ENCODE measurements around the gene PKHD1.

Gene PKHD1

DNA sequence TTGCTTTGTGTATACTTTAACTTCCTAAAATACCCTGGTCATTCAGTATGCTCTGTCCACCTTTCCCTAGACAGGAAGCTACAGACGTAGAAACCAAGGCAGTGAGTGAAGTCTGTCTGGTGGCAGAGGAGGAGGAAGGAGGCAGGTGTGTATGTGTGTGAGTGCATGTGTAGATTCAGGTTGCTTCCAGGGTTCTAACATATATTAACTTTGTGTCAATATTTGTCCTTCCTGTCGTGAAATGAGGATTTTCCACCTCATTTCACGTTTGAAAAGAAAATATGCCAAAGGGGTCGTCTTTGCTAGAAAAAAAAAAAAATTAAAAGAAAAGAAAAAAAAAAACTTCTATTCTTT is 411.5 kb downstream of the PKHD1 start:
- in situ Hi-C loops (cut with MboI; ENCODE audit: low pct_unique_long_range_greater_than_20kb, low sequenced_read_pairs, unreplicated experiment): no loop called here
- TF ChIP-seq CTCF (IDR thresholded peaks at IDR 0.05; ENCODE audit: extremely low read depth, insufficient read depth, missing control alignments): no peak

DNA sequence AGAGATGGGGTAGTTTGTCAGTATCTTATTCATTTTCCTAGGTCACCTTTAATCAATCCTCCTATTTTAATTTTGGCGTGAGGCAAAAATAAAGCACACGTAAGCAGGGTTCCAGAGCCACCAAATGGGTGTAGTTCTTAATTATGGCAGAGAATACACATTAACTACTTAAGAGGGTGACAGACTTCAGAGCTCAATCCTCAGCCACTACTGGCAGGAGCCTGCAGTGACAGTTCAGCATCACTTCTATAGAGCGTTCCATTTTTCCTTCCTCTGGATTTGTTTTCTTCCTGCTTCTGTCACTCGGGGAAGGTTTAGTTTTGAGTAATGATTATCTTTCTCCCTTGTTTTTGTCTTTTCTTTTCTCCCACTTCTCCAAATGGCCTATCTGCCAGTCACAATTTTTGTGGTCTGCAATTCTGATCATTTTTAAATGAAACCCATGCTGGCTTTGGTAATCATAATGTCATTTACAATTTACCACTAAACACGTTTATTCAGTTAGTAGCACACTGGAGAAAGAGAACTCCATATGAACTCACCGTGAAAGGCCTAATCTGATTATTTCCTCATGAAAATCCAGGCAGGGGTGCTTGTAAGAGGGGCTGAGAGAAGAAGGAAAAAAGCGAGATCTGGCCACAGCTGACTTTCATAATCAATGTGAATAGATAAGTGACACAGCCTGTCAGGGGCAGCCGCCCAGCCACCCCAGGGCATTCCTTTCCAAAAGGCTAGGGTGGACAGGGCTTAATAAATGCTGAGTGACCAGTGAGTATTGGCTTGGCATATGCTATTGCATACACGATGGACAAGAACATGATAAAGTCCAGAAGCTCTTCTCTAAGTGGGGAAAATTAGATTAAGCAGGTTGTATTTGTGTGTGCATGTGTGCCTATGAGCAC is 412.1 kb downstream of the PKHD1 start:
- no peak for DNase-seq (ENCODE audit: low spot score)
- no peak for TF ChIP-seq CTCF (IDR thresholded peaks at IDR 0.05; ENCODE audit: extremely low read depth, insufficient read depth, missing control alignments)
- in situ Hi-C loops (cut with MboI; ENCODE audit: low pct_unique_long_range_greater_than_20kb, low sequenced_read_pairs, unreplicated experiment): no loop called here

More for the DNA sequence above, 411.5 kb downstream of the PKHD1 start:
- no peak for DNase-seq (ENCODE audit: low spot score)

DNA sequence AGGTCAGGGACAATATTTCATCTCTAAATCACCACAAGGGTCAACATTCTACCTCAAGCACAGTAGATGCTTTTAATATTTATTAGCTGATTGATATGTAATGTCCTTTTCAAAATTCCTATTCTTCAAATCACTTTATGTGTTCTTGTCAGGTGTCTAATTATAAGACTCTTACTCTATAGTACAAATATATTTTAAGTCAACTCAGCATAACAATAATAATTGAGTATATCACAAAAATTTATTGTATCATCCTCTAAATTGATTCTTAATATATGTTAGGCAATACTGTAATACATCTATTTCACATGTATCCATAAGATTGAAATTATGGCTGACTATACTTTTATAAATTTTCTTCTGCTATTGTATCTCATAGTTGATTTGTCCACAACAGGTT is 423.9 kb downstream of the PKHD1 start:
- DNase-seq (ENCODE audit: low spot score): no peak
- no peak for TF ChIP-seq CTCF (IDR thresholded peaks at IDR 0.05; ENCODE audit: extremely low read depth, insufficient read depth, missing control alignments)
- in situ Hi-C loops (cut with MboI; ENCODE audit: low pct_unique_long_range_greater_than_20kb, low sequenced_read_pairs, unreplicated experiment): no loop called here

DNA sequence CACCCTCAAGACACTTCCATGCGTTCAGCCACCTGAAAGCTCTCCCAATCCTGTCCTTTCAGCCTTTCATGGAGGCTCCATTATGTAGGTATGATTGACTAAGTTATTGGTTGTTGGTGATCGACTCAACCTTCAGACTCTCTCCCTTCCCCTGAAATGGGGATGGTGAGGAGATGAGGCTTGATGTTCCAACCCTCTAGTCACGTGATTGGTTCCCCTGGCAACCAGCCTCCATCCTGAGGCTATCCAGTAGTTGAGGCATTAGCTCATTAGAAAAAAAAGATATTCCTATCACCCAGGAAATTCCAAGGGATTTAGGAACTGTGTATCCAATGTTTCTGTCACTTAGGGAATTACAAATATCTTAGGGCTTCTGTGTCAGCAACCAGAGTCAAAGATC is 426.6 kb downstream of the PKHD1 start:
- DNase-seq (ENCODE audit: low spot score): no peak
- in situ Hi-C loops (cut with MboI; ENCODE audit: low pct_unique_long_range_greater_than_20kb, low sequenced_read_pairs, unreplicated experiment): no loop called here
- TF ChIP-seq CTCF (IDR thresholded peaks at IDR 0.05; ENCODE audit: extremely low read depth, insufficient read depth, missing control alignments): no peak

DNA sequence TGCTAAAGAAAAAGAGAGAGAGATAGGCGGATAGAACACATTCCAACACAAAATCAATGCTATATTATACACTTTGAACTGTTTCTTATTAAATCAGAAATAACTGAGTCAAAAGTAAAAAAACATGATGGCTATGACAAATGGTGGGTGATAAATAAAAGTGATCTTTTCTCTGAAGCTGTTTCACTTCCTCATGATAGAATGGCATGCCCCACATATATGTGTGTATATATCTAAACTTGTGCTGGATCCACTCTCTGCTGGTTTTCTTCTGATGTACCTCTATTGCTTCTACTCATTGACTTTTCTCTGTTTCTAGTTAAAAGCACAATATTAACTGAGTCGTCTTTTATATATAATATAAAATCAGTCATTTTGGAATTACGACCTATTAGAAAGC is 429.9 kb downstream of the PKHD1 start:
- in situ Hi-C loops (cut with MboI; ENCODE audit: low pct_unique_long_range_greater_than_20kb, low sequenced_read_pairs, unreplicated experiment): no loop called here
- no peak for DNase-seq (ENCODE audit: low spot score)
- no peak for TF ChIP-seq CTCF (IDR thresholded peaks at IDR 0.05; ENCODE audit: extremely low read depth, insufficient read depth, missing control alignments)

- TF ChIP-seq CTCF (IDR thresholded peaks at IDR 0.05; ENCODE audit: extremely low read depth, insufficient read depth, missing control alignments): no peak
- in situ Hi-C loops (cut with MboI; ENCODE audit: low pct_unique_long_range_greater_than_20kb, low sequenced_read_pairs, unreplicated experiment): no loop called here
- DNase-seq (ENCODE audit: low spot score): no peak
Measured at GRCh38 chr6:51655517-51655916, 431.9 kb downstream of the PKHD1 start.
